ENCODE data around the gene CASTOR1. TPM values are rescaled to one million over a fixed set of nuclear protein-coding genes. Genes with fewer than 3 reads are reported as not detected.

CASTOR1 gene
- total and polyA plus RNA-seq, 2 donors (not counting 3 experiments of a cell fraction or from before 2014, with no cell fraction given): 8.1 to 26.8 TPM

GRCh38 chr22:30270832-30271231, 18.5 kb downstream of the CASTOR1 start:
- no TSS peak for BruUV-seq (replicated peaks)
- ChIA-PET POLR2A (no interaction called here), CTCF (interaction anchor here (0.9 to 1.4 kb wide), 4 partner anchors 10 to 163 kb away, joined by 3 to 5 read pairs (median 4); no protein-coding TSS in a partner anchor)
- dilution Hi-C loops (cut with MboI; ENCODE audit: extremely low pct_ligation_motif_present, low sequenced_read_pairs): no loop called here
- no peaks in the 10 kb centered on the region for H3K27me3 ChIP-seq (ENCODE audit: control insufficient read depth in 2 of 2, insufficient read depth in 2 of 2, low read length in 2 of 2)
- H3K79me2 ChIP-seq (ENCODE audit: control insufficient read depth, insufficient read depth, low read length): no peaks in the 10 kb centered on the region
- H3K4me2 ChIP-seq (ENCODE audit: insufficient read depth, low read length): no peak overlapping the region
- H2AFZ ChIP-seq (ENCODE audit: low read depth, low read length): peak overlapping the region; percentile 27
- no peaks in the 10 kb centered on the region for H3K9me1 ChIP-seq (replicated peaks; ENCODE audit: control insufficient read depth, extremely low read depth, insufficient read depth, low read length)
- no peak overlapping the region for H3K4me3 ChIP-seq (replicated peaks in 1 of 3; ENCODE audit: insufficient read depth in 1 of 3, low read depth in 1 of 3, low read length in 3 of 3)
- no peak for DNase-seq (ENCODE audit: low read depth, low spot score)
- no peak overlapping the region for H3K27ac ChIP-seq (ENCODE audit: insufficient read depth, low read depth, low read length)
- H3K9me3 ChIP-seq (replicated peaks; ENCODE audit: control insufficient read depth, insufficient read depth, low read length): no peaks in the 10 kb centered on the region
- intact Hi-C loops (cut with micrococcal nuclease): no loop called here
- no peaks in the 10 kb centered on the region for H4K20me1 ChIP-seq (replicated peaks; ENCODE audit: control insufficient read depth, extremely low read depth, insufficient read depth, low read length)
- FAIRE-seq: no peak
- H3K4me1 ChIP-seq (ENCODE audit: control insufficient read depth, extremely low read depth, insufficient read depth, low read length): no peaks in the 10 kb centered on the region
- H3K36me3 ChIP-seq (ENCODE audit: control insufficient read depth in 2 of 2, extremely low read depth in 1 of 2, insufficient read depth in 2 of 2, low read length in 2 of 2): no peaks in the 10 kb centered on the region
- TF ChIP-seq MYC (IDR thresholded peaks at IDR 0.05; ENCODE audit: low read depth, low read length) (no peak), EZH2 (IDR thresholded peaks at IDR 0.05; ENCODE audit: borderline replicate concordance, low read depth, low read length, severe bottlenecking) (no peak), JUN (IDR thresholded peaks at IDR 0.05; ENCODE audit: borderline replicate concordance, insufficient read depth, insufficient read length, low read depth) (no peak), MAX (IDR thresholded peaks at IDR 0.05; ENCODE audit: insufficient read depth, insufficient read length) (no peak), GATA2 (IDR thresholded peaks at IDR 0.05; ENCODE audit: insufficient read depth, insufficient read length, low read depth, low read length) (no peak), POLR2AphosphoS5 (IDR thresholded peaks at IDR 0.05; ENCODE audit: insufficient read depth, low read depth, low read length) (no peak), POLR2A (IDR thresholded peaks at IDR 0.05; ENCODE audit: low read depth, low read length) (no peak), CTCF (IDR thresholded peaks at IDR 0.05; ENCODE audit: extremely low read depth in 1 of 2, insufficient read depth in 1 of 2, low read depth in 1 of 2, low read length in 2 of 2) (no peak), FOS (IDR thresholded peaks at IDR 0.05; ENCODE audit: borderline replicate concordance, insufficient read depth, low read length) (no peak)
- no peak overlapping the region for H3K9ac ChIP-seq (replicated peaks; ENCODE audit: extremely low read depth, insufficient read depth, low read length)

Measured in endothelial cell of umbilical vein (primary cell).